Thoracic aorta (tissue), 2 donors: ENCODE data around the gene TOR1AIP2. TPM values are rescaled to one million over a fixed set of nuclear protein-coding genes. Genes with fewer than 3 reads are reported as not detected.

Experiments
- ATAC-seq: fragments of 150-250 bp; one replicate; pipeline ENCODE4 v1.8.0; 2017; ENCODE audit warnings: low read depth; ENCODE audit not compliant: insufficient number of reproducible peaks, low FRiP score
- DNase-seq: peaks from one replicate; pipeline ENCODE4 v3.0.0-alpha.2; 2020; ENCODE audit warnings: low spot score
- H3K27ac ChIP-seq, 2 donors: fragments of 200-600 bp; sonication (generic); 1 replicate in 1 of 2; 2 replicates in 1 of 2; pipeline ENCODE4 v1.5.1; 2016; ENCODE audit warnings: mild to moderate bottlenecking in 2 of 2, moderate library complexity in 2 of 2
- H3K27me3 ChIP-seq: fragments of 200-600 bp; sonication (generic); replicated peaks from 2 replicates; pipeline ENCODE4 v1.6.0; 2016; ENCODE audit warnings: mild to moderate bottlenecking; ENCODE audit not compliant: insufficient read depth
- H3K36me3 ChIP-seq: fragments of 200-600 bp; sonication (generic); one replicate; pipeline ENCODE4 v1.5.1; 2016
- H3K4me1 ChIP-seq, 2 donors: fragments of 200-600 bp; sonication (generic); 1 replicate in 1 of 2; 2 replicates in 1 of 2; pipeline versions ENCODE4 v1.5.1 to v1.6.0; 2016; ENCODE audit warnings: low read depth in 2 of 2, mild to moderate bottlenecking in 1 of 2; ENCODE audit not compliant: control insufficient read depth in 1 of 2
- H3K4me3 ChIP-seq: fragments of 200-600 bp; sonication (generic); 2 replicates; pipeline ENCODE4 v1.5.1; 2016; ENCODE audit warnings: mild to moderate bottlenecking
- H3K9me3 ChIP-seq: fragments of 200-600 bp; sonication (generic); 2 replicates; pipeline ENCODE4 v1.5.1; 2016
- total RNA-seq, 2 donors: library from RNA; depleted of rRNA; stranded (reverse); fragments of >200 nt; gene quantifications; one replicate each; pipeline versions ENCODE4 v1.1.0 to v1.2.3, GENCODE V29; 2016
- TF ChIP-seq, protein P1 (sequence below): fragments of 200-600 bp; sonication (generic); IDR thresholded peaks from one replicate; pipeline ENCODE4 v1.5.1; 2019; ENCODE audit warnings: antibody characterized with exemption

The TOR1AIP2 gene
- total RNA-seq, 2 donors from 2014 or later, result 45.9 to 74.1 TPM

DNA sequence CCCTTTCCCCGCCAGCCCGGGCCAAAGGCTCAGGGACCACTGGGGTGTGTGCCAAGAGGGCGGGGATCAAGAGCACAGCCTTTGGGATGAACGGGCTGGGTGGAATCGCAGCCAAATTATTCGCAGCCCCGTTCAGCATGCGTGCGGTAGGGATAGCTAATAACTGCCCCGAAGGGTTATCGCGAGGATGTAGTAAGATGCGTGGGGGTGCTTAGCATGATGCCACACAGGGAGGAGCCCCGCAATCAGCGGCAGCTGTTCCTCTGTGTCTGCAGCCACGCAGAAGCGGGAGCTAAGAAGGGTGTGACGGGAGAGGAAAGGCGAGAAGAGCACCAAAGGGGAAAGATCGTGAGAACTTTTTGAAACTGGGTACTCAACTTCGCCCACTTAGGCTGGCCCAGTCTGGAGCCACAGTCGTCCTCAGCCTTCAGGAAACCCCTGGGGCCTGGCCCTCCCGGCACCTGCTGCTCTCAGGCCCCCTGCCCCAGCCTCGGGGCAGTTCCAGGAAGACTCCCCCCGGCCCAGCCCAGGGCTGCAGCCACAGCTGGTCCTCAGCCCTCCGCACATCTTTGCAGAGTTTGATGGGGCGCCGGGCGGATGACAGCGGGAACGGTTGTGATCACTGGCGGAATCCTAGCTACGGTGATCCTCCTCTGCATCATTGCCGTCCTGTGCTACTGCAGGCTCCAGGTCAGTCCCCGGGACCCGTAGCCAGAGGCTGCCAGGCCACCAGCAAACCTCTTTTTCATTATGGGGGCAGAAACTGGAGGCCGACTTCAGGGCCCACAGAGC, 64.9 kb downstream of the TOR1AIP2 start:
- no peak for ATAC-seq
- TF ChIP-seq, protein P1, sequence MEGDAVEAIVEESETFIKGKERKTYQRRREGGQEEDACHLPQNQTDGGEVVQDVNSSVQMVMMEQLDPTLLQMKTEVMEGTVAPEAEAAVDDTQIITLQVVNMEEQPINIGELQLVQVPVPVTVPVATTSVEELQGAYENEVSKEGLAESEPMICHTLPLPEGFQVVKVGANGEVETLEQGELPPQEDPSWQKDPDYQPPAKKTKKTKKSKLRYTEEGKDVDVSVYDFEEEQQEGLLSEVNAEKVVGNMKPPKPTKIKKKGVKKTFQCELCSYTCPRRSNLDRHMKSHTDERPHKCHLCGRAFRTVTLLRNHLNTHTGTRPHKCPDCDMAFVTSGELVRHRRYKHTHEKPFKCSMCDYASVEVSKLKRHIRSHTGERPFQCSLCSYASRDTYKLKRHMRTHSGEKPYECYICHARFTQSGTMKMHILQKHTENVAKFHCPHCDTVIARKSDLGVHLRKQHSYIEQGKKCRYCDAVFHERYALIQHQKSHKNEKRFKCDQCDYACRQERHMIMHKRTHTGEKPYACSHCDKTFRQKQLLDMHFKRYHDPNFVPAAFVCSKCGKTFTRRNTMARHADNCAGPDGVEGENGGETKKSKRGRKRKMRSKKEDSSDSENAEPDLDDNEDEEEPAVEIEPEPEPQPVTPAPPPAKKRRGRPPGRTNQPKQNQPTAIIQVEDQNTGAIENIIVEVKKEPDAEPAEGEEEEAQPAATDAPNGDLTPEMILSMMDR, result no peak

GRCh38 chr1:179810367-179810715, 67.3 kb downstream of the TOR1AIP2 start:
- TF ChIP-seq, protein P1, result no peak
- Histone ChIP-seq H3K27me3 (no peaks in the 10 kb centered on the region), H3K4me3 (no peak overlapping the region), H3K36me3 (no peaks in the 10 kb centered on the region), H3K4me1 (peaks cover 2 to 10% of the 10 kb centered on the region in 2 donors), H3K9me3 (no peaks in the 10 kb centered on the region), H3K27ac (no peak overlapping the region)
- DNase-seq, result no peak
- no peak for ATAC-seq

More for the DNA sequence above, 64.9 kb downstream of the TOR1AIP2 start:
- DNase-seq, result no peak
- Histone ChIP-seq H3K27ac (no peak overlapping the region), H3K9me3 (no peaks in the 10 kb centered on the region), H3K4me3 (no peak overlapping the region), H3K36me3 (no peaks in the 10 kb centered on the region), H3K27me3 (no peaks in the 10 kb centered on the region), H3K4me1 (peaks cover 4 to 20% of the 10 kb centered on the region in 2 donors)

GRCh38 chr1:179809506-179810366, 67.9 kb downstream of the TOR1AIP2 start:
- ATAC-seq (no peak), DNase-seq (no peak)

GRCh38 chr1:179808503-179808902, 69.1 kb downstream of the TOR1AIP2 start:
- ATAC-seq (no peak), DNase-seq (no peak)
- Histone ChIP-seq H3K36me3 (no peaks in the 10 kb centered on the region), H3K27ac (no peak overlapping the region), H3K27me3 (no peaks in the 10 kb centered on the region), H3K4me1 (no peaks in the 10 kb centered on the region), H3K9me3 (no peaks in the 10 kb centered on the region), H3K4me3 (no peak overlapping the region)
- TF ChIP-seq, protein P1, result no peak

More at GRCh38 chr1:179809506-179810366, 67.9 kb downstream of the TOR1AIP2 start:
- TF ChIP-seq, protein P1, result peak; percentile 95
- Histone ChIP-seq H3K36me3 (no peaks in the 10 kb centered on the region), H3K27ac (no peak overlapping the region), H3K9me3 (no peaks in the 10 kb centered on the region), H3K4me3 (no peak overlapping the region), H3K27me3 (no peaks in the 10 kb centered on the region), H3K4me1 (peaks cover 0 to 6% of the 10 kb centered on the region in 2 donors)
